Transverse colon (tissue), 4 donors: ENCODE measurements around the gene SP1. TPM values are rescaled to one million over a fixed set of nuclear protein-coding genes. Genes with fewer than 3 reads are reported as not detected.

Source experiments
- DNase-seq: peaks from one replicate; pipeline ENCODE4 v3.0.0-alpha.2; 2019
- H3K27ac ChIP-seq, 4 donors: fragments of 200-600 bp; sonication (generic); 2 replicates each; pipeline ENCODE4 v1.5.1; 2016 to 2018; ENCODE audit warnings: inconsistent platforms in 4 of 4
- H3K27me3 ChIP-seq: fragments of 200-600 bp; sonication (generic); 2 replicates; pipeline ENCODE4 v1.5.1; 2017; ENCODE audit warnings: inconsistent platforms
- H3K36me3 ChIP-seq, 4 donors: fragments of 200-600 bp; sonication (generic); 2 replicates each; pipeline ENCODE4 v1.5.1; 2017 to 2019; ENCODE audit warnings: inconsistent platforms in 4 of 4
- H3K4me1 ChIP-seq, 4 donors: fragments of 200-600 bp; sonication (generic); 2 replicates each; pipeline ENCODE4 v1.5.1; 2017 to 2020; ENCODE audit warnings: inconsistent platforms in 4 of 4
- H3K4me3 ChIP-seq, 4 donors: fragments of 200-600 bp; sonication (generic); 1 replicate in 1 of 4; 2 replicates in 3 of 4; pipeline versions ENCODE4 v1.5.1 to v1.6.1; 2017 to 2019; ENCODE audit warnings: inconsistent platforms in 4 of 4
- H3K9me3 ChIP-seq, 2 donors: fragments of 200-600 bp; sonication (generic); 2 replicates each; pipeline ENCODE4 v1.5.1; 2017 to 2019; ENCODE audit warnings: inconsistent platforms in 2 of 2
- EP300 ChIP-seq: sonication (generic); formaldehyde crosslinking; IDR thresholded peaks from one replicate; pipeline ENCODE4 v1.6.1; 2017; ENCODE audit warnings: antibody characterized with exemption, low read depth
- POLR2A ChIP-seq: fragments of 450-650 bp; IDR thresholded peaks from one replicate; pipeline ENCODE4 v1.6.1; 2016; ENCODE audit warnings: antibody characterized with exemption, mild to moderate bottlenecking, moderate library complexity
- POLR2AphosphoS5 ChIP-seq, 3 donors: sonication (generic); formaldehyde crosslinking; IDR thresholded peaks; one replicate each; pipeline ENCODE4 v1.6.1; 2016; ENCODE audit warnings: antibody characterized with exemption in 3 of 3
- WGBS, 2 donors: methylation state at CpG; one replicate each; pipeline ENCODE4 v1.1.5; 2018; ENCODE audit warnings: low coverage in 1 of 2; 5-methylcytosine and 5-hydroxymethylcytosine counted together
- in situ Hi-C, 4 donors: fragments of 200-750 bp; cut with MboI; loops; one replicate each; pipeline versions ENCODE4 v1.15.0 to v1.15.1; 2017; ENCODE audit warnings: low sequenced_read_pairs in 3 of 4, low pct_ligation_motif_present in 1 of 4, low pct_unique_long_range_greater_than_20kb in 1 of 4
- intact Hi-C: fragments of 100-400 bp; cut with DNase I; formaldehyde crosslinking; loops from one replicate; pipeline ENCODE4 v1.15.1; 2023; ENCODE audit warnings: low total_unique reads
- total RNA-seq, 4 donors: library from RNA; depleted of rRNA; stranded (reverse); fragments of >200 nt; gene quantifications; one replicate each; pipeline ENCODE4 v1.1.0, GENCODE V29; 2016
- TF ChIP-seq, protein P1 (sequence below), 5 experiments: fragments of 200-600 bp in 3 of 5; fragments of 450-650 bp in 2 of 5; sonication (generic) in 3 of 5; IDR thresholded peaks; 1 replicate in 2 of 5; 2 replicates in 3 of 5; pipeline ENCODE4 v1.5.1; 2016 to 2017; ENCODE audit warnings: antibody characterized with exemption in 5 of 5, inconsistent platforms in 3 of 5, mild to moderate bottlenecking in 2 of 5, moderate library complexity in 1 of 5

SP1 gene
- total RNA-seq, 4 donors from 2014 or later: 32.6 to 80.1 (median 67.1) TPM

DNA sequence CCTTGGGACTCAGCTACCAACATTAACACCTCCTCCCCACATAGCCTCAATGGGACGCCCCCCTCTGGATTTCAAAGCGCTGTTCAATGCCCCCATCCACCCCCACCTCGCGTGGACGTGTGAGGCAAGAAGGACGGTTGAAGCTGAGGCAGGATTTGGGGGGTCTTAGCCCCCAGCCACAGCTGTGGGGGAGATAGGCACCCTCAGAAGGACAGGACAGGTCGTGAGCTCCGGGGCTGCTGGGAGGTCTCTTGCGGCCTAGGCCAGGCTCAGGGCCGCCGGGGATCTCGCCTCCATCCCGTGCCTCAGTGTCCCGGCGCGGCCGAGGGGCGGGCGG is 35.5 kb upstream of the SP1 start:
- H3K36me3 ChIP-seq: no peaks in the 10 kb centered on the region
- 4% methylated on average over 7 of the region's 19 CpGs; no CpG with 5 or more reads in 1 of the 2 donors for WGBS, 2 donors
- H3K27me3 ChIP-seq: no peaks in the 10 kb centered on the region
- H3K9me3 ChIP-seq: no peaks in the 10 kb centered on the region
- no peak for DNase-seq
- intact Hi-C loops (loop anchor here (1.0 to 10.0 kb wide), 2 partner anchors 19 to 160 kb away; partner anchors contain the start of genes NPFF and TARBP2), in situ Hi-C loops (loop anchor here in 2 of 4 donors (5.0 to 10.0 kb wide), 2 partner anchors 68 to 160 kb away; partner anchors contain the start of genes NPFF (in 1 of the 2) and TARBP2 (in 1 of the 2))
- peak overlapping the region in 3 of 4 donors; percentile 56 to 67 (median 59) for H3K4me3 ChIP-seq
- peak overlapping the region; percentile 80 to 89 (median 86) for H3K27ac ChIP-seq
- TF ChIP-seq POLR2A (no peak), POLR2AphosphoS5 (IDR thresholded peaks at IDR 0.05) (no peak), EP300 (no peak)
- TF ChIP-seq, protein P1, sequence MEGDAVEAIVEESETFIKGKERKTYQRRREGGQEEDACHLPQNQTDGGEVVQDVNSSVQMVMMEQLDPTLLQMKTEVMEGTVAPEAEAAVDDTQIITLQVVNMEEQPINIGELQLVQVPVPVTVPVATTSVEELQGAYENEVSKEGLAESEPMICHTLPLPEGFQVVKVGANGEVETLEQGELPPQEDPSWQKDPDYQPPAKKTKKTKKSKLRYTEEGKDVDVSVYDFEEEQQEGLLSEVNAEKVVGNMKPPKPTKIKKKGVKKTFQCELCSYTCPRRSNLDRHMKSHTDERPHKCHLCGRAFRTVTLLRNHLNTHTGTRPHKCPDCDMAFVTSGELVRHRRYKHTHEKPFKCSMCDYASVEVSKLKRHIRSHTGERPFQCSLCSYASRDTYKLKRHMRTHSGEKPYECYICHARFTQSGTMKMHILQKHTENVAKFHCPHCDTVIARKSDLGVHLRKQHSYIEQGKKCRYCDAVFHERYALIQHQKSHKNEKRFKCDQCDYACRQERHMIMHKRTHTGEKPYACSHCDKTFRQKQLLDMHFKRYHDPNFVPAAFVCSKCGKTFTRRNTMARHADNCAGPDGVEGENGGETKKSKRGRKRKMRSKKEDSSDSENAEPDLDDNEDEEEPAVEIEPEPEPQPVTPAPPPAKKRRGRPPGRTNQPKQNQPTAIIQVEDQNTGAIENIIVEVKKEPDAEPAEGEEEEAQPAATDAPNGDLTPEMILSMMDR (IDR thresholded peaks at IDR 0.05): no peak
- peaks cover 0 to 13% (median 5%) of the 10 kb centered on the region in 4 donors for H3K4me1 ChIP-seq

DNA sequence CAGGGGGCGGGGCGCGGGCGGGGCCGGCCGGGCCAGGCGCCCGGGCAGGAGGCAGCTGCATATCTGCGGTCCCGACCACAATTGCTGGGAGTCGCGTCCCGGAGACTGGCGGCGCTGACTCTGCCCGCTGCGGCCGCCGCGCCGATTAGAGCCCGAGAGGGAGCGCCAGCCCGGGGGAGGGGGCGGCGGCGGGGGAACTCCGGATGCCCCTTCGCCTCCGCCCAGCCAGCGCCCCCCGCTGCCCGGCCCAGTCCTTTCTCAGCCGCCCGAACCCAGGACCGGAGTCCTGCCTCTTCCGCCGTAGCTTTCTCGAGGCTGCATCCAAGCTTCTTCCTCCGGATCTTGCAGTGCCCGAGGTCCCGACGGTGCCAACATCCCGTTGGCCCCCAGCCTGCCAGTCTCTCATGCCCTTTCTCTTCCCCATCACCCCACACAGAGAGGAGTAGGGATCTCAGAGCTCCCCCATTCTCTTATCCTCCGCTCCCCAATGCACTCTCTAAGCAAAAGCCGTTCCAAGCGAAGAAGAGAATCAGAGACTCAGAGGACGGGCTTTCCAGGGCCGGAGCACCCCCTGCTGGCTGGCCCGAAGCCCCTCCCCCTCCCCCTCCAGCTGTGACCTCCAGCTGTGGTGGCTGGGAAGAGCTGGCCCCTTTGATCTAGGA is 35.0 kb upstream of the SP1 start:
- peak overlapping the region; percentile 56 to 67 (median 59) for H3K4me3 ChIP-seq
- H3K4me1 ChIP-seq: peaks cover 0 to 13% (median 5%) of the 10 kb centered on the region in 4 donors
- no peaks in the 10 kb centered on the region for H3K27me3 ChIP-seq
- in situ Hi-C loops (loop anchor here in 2 of 4 donors (5.0 to 10.0 kb wide), 2 partner anchors 67 to 160 kb away; partner anchors contain the start of genes NPFF (in 1 of the 2) and TARBP2 (in 1 of the 2)), intact Hi-C loops (loop anchor here (1.0 to 10.0 kb wide), 2 partner anchors 20 to 160 kb away; partner anchors contain the start of genes NPFF and TARBP2)
- no peaks in the 10 kb centered on the region for H3K9me3 ChIP-seq
- 0 to 1% methylated on average over 4 to 34 of the region's 50 CpGs for WGBS, 2 donors
- peak; percentile 78 for DNase-seq
- TF ChIP-seq, protein P1 (IDR thresholded peaks at IDR 0.05): peak; percentile 63 to 80 (median 72)
- TF ChIP-seq POLR2A: peak; percentile 21
- TF ChIP-seq EP300: no peak
- TF ChIP-seq POLR2AphosphoS5 (IDR thresholded peaks at IDR 0.05): peak; percentile 35 to 64 (median 49)
- no peaks in the 10 kb centered on the region for H3K36me3 ChIP-seq
- peak overlapping the region; percentile 80 to 89 (median 86) for H3K27ac ChIP-seq

DNA sequence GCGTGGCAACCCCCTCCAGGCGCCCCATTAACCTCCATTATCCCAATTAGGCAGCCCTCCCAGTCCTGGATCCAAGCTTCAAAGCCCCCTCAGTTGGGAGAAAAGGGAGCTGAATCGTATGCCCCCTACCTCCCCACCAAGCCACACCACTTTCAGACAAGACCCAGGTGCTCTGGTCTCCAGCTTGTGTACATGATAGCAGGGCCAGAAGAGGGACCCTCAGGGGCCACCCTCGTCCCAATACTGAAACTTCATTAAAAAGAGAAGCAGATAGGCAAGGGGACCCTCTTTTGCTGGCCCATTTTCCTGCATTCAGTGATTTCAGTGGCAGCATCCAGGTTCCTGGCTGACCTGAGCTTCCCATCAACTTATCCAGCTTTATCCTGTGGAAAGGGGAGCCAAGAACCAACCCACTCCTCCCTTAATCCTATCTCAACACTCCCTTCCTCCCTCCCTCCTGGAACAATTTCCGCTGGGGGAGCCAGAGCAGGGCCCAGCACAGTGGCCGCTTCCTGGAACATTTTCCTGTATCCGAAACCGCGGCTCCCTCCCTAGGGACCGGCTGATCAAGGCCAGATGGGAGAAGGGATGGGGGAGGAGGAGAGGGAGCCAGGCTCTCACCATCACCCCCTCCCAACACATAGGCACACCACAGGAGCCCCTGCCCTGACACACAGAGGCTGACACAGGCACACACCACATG is 34.3 kb upstream of the SP1 start:
- Histone ChIP-seq H3K36me3 (no peaks in the 10 kb centered on the region), H3K4me1 (peaks cover 0 to 13% (median 5%) of the 10 kb centered on the region in 4 donors), H3K27ac (peak overlapping the region; percentile 80 to 89 (median 86)), H3K27me3 (no peaks in the 10 kb centered on the region), H3K4me3 (peak overlapping the region in 2 of 4 donors; percentile 59 to 67), H3K9me3 (no peaks in the 10 kb centered on the region)
- intact Hi-C loops: loop anchor here (10.0 kb wide), 1 partner anchor 159 kb away; the partner anchor contains the start of genes NPFF and TARBP2
- TF ChIP-seq, protein P1 (IDR thresholded peaks at IDR 0.05): no peak
- no peak for TF ChIP-seq POLR2A
- TF ChIP-seq POLR2AphosphoS5 (IDR thresholded peaks at IDR 0.05): no peak
- no peak for TF ChIP-seq EP300
- DNase-seq: no peak
- WGBS, 2 donors: 39 to 80% methylated on average over 1 to 10 of the region's 10 CpGs
- in situ Hi-C loops: loop anchor here in 1 of 4 donors (10.0 kb wide), 1 partner anchor 159 kb away; the partner anchor contains the start of genes NPFF and TARBP2

DNA sequence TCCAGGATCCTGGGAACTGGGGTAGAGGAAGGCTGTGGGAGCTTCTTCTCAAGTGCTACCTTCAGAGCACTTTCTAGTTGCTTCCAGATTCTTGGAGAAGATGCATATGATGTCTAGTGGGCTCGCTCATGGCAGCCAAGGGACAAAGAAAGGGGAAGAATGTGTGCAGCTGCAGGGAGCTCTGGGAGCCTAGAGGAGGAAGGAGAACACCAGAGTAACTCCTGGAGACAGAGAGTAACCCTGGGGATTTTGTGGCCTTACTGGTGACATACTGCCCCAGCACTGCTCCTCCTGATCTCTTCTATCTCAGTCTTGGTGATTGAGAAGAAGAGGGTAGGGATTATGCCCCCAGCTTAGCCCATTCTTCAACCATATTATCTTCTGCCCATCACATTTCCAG is 33.5 kb upstream of the SP1 start:
- Histone ChIP-seq H3K27me3 (no peaks in the 10 kb centered on the region), H3K36me3 (no peaks in the 10 kb centered on the region), H3K4me3 (no peak overlapping the region), H3K27ac (no peak overlapping the region), H3K9me3 (no peaks in the 10 kb centered on the region), H3K4me1 (peaks cover 0 to 13% (median 5%) of the 10 kb centered on the region in 4 donors)
- in situ Hi-C loops (loop anchor here in 1 of 4 donors (10.0 kb wide), 1 partner anchor 158 kb away; the partner anchor contains the start of genes NPFF and TARBP2), intact Hi-C loops (loop anchor here (10.0 kb wide), 1 partner anchor 158 kb away; the partner anchor contains the start of genes NPFF and TARBP2)
- no peak for DNase-seq
- TF ChIP-seq POLR2A (no peak), EP300 (no peak), POLR2AphosphoS5 (IDR thresholded peaks at IDR 0.05) (no peak)
- TF ChIP-seq, protein P1 (IDR thresholded peaks at IDR 0.05): no peak
- WGBS, 2 donors: 80% methylated on average over 1 of the region's 1 CpG; no CpG with 5 or more reads in 1 of the 2 donors
